HG03045 (cell line): ENCODE measurements around the gene NETO1.

Experiments used
- ATAC-seq: cut with Tn5 transposase; IDR thresholded peaks from one replicate; pipeline ENCODE4 v1.9.1; 2021; ENCODE audit warnings: mild to moderate bottlenecking, moderate library complexity; ENCODE audit not compliant: unreplicated experiment

NETO1 gene

GRCh38 chr18:72846736-72847533, 20.9 kb downstream of the NETO1 start:
- no peak for ATAC-seq

GRCh38 chr18:72843743-72844142, 24.0 kb downstream of the NETO1 start:
- no peak for ATAC-seq

- no peak for ATAC-seq
Measured at GRCh38 chr18:72840109-72840508, 27.7 kb downstream of the NETO1 start.

GRCh38 chr18:72834731-72835130, 33.1 kb downstream of the NETO1 start:
- ATAC-seq = no peak

GRCh38 chr18:72833471-72833870, 34.3 kb downstream of the NETO1 start:
- ATAC-seq = no peak

- ATAC-seq = no peak
Measured at GRCh38 chr18:72830109-72830508, 37.7 kb downstream of the NETO1 start.

GRCh38 chr18:72828601-72829000, 39.2 kb downstream of the NETO1 start:
- no peak for ATAC-seq

- no peak for ATAC-seq
Measured at GRCh38 chr18:72826736-72827135, 41.1 kb downstream of the NETO1 start.

GRCh38 chr18:72823345-72823744, 44.4 kb downstream of the NETO1 start:
- ATAC-seq = no peak

GRCh38 chr18:72822202-72822601, 45.6 kb downstream of the NETO1 start:
- no peak for ATAC-seq

GRCh38 chr18:72820571-72820970, 47.2 kb downstream of the NETO1 start:
- ATAC-seq = no peak

- ATAC-seq = no peak
Measured at GRCh38 chr18:72819050-72819449, 48.7 kb downstream of the NETO1 start.

GRCh38 chr18:72811047-72811446, 56.7 kb downstream of the NETO1 start:
- no peak for ATAC-seq

- ATAC-seq = no peak
Measured at GRCh38 chr18:72808680-72809079, 59.1 kb downstream of the NETO1 start.

- no peak for ATAC-seq
Measured at GRCh38 chr18:72799106-72799505, 68.7 kb downstream of the NETO1 start.

GRCh38 chr18:72783530-72783929, 84.3 kb downstream of the NETO1 start:
- no peak for ATAC-seq

GRCh38 chr18:72774914-72775313, 92.9 kb downstream of the NETO1 start:
- no peak for ATAC-seq

GRCh38 chr18:72772916-72773315, 94.9 kb downstream of the NETO1 start:
- no peak for ATAC-seq

- no peak for ATAC-seq
Measured at GRCh38 chr18:72768681-72769229, 99.0 kb downstream of the NETO1 start.

- no peak for ATAC-seq
Measured at GRCh38 chr18:72762515-72763122, 105.2 kb downstream of the NETO1 start.

- ATAC-seq = no peak
Measured at GRCh38 chr18:72752220-72752619, 115.6 kb downstream of the NETO1 start.

- ATAC-seq = no peak
Measured at GRCh38 chr18:72742002-72742401, 125.8 kb downstream of the NETO1 start.
